Activated naive CD4-positive, alpha-beta T cell treated with anti-CD3 and anti-CD28 coated beads for 36 hours (primary cell): Measurements from ENCODE around the gene HERPUD2. TPM values are rescaled to one million over a fixed set of nuclear protein-coding genes. Genes with fewer than 3 reads are reported as not detected.
"Not testable (repeated sequence)": the region's sequence is repeated elsewhere in the genome, so short reads cannot be mapped to it uniquely, and the experiment has no call there.

ENCODE experiments used
- CTCF ChIA-PET: fragments of 350-600 bp; sonication (Branson Sonifier 250); formaldehyde crosslinking; loops from one replicate; lab custom pipeline; 2021; ENCODE audit warnings: antibody characterized with exemption; lab: Charles Lee
- DNase-seq: peaks from one replicate; pipeline ENCODE4 v3.0.0-alpha.2; 2020
- H3K27ac Mint-ChIP-seq: one replicate; pipeline ENCODE4 v1.8.0; 2021; ENCODE audit warnings: mild to moderate bottlenecking, mixed read lengths
- H3K27me3 Mint-ChIP-seq: one replicate; pipeline ENCODE4 v1.8.0; 2021; ENCODE audit warnings: low read depth, mixed read lengths
- H3K36me3 Mint-ChIP-seq: one replicate; pipeline ENCODE4 v1.8.0; 2021; ENCODE audit warnings: low read depth, mixed read lengths
- H3K4me1 Mint-ChIP-seq: one replicate; pipeline ENCODE4 v1.8.0; 2021; ENCODE audit warnings: low read depth, mixed read lengths
- H3K4me3 Mint-ChIP-seq: one replicate; pipeline ENCODE4 v1.8.0; 2021; ENCODE audit warnings: mild to moderate bottlenecking, moderate library complexity, mixed read lengths
- H3K9me3 Mint-ChIP-seq: one replicate; pipeline ENCODE4 v1.8.0; 2021; ENCODE audit warnings: mixed read lengths
- intact Hi-C: fragments of 100-400 bp; cut with micrococcal nuclease; formaldehyde crosslinking; loops from one replicate; pipeline ENCODE4 v1.15.1; 2023
- total RNA-seq, 2 experiments: library from RNA; stranded (reverse); gene quantifications; one replicate each; pipeline ENCODE4 v1.2.3, GENCODE V29; 2021

HERPUD2 gene
- total RNA-seq, 2 experiments from 2014 or later: 20.3 to 22.4 TPM

GRCh38 chr7:35695987-35696386, 1.1 kb upstream of the HERPUD2 start:
- intact Hi-C loops: loop anchor here (1.0 to 10.0 kb wide), 7 partner anchors 26 to 1749 kb away; partner anchors contain the start of genes DPY19L1, EEPD1, ELMO1 and SEPTIN7
- Mint-ChIP-seq H3K4me3 (peak overlapping the region; percentile 94), H3K36me3 (peaks cover 9% of the 10 kb centered on the region), H3K4me1 (peaks cover 31% of the 10 kb centered on the region), H3K9me3 (no peaks in the 10 kb centered on the region), H3K27ac (peak overlapping the region; percentile 96), H3K27me3 (no peaks in the 10 kb centered on the region)
- DNase-seq: no peak
- CTCF ChIA-PET: interaction anchor here (1.3 to 4.2 kb wide), 5 partner anchors 12 to 211 kb away, joined by 3 to 16 read pairs (median 7); no protein-coding TSS in a partner anchor

DNA sequence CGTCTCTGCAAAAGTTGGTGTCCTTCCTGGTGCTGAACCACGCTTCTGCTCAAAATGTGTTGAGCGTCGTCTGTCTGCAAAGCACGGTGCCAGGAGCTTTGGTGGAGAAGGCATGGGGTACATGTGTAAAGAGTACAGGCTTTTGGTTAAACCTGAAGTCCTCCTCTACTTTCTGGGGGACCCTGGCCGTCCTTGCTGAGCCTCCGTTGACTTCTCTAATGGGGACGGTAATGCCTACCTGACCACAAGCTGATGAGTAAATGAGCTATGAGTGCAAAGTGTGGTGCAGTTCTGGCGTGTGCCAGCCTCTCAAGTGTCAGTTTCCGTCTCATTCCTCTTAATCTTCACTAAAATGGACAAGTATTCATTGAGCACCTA, 527 bp upstream of the HERPUD2 start:
- CTCF ChIA-PET: interaction anchor here (0.6 to 4.2 kb wide), 6 partner anchors 12 to 212 kb away, joined by 3 to 16 read pairs (median 5); no protein-coding TSS in a partner anchor
- H3K4me3 Mint-ChIP-seq: peak overlapping the region; percentile 94
- intact Hi-C loops: loop anchor here (1.0 to 10.0 kb wide), 7 partner anchors 27 to 1749 kb away; partner anchors contain the start of genes DPY19L1, EEPD1, ELMO1 and SEPTIN7
- DNase-seq: peak; percentile 56
- H3K27ac Mint-ChIP-seq: peak overlapping the region; percentile 96
- H3K36me3 Mint-ChIP-seq: peaks cover 9% of the 10 kb centered on the region
- no peaks in the 10 kb centered on the region for H3K9me3 Mint-ChIP-seq
- no peaks in the 10 kb centered on the region for H3K27me3 Mint-ChIP-seq
- H3K4me1 Mint-ChIP-seq: peaks cover 37% of the 10 kb centered on the region

- H3K27ac Mint-ChIP-seq: peak overlapping the region; percentile 85
- peak overlapping the region; percentile 94 for H3K4me3 Mint-ChIP-seq
- peaks cover 38% of the 10 kb centered on the region for H3K4me1 Mint-ChIP-seq
These were observed 663 bp downstream of the HERPUD2 start for GRCh38 chr7:35694161-35694783.

DNA sequence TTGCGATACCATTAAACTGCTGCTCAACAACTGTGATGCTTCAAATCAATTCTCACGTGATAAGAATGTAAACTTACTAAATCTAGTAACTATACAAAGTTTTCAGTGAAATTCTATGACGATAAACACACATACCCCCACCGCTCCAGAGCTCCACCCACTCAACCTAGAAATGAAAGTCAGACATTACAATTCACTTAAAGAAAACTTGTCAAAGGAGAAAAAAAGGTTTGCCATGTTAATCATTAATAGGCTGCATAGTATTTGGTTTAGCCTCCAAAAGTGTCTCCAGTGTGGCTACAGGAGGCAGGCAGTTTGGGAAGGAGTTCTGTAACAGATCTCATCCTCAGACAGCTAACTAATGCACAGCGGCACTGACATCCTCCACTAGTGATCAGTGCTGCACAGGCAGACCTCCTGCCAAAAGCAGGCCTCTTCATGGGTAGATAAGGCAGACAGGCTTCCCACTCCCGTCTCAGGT, 3.1 kb downstream of the HERPUD2 start:
- intact Hi-C loops: loop anchor here (1.0 to 10.0 kb wide), 5 partner anchors 11 to 1753 kb away; partner anchors contain the start of genes ELMO1 and SEPTIN7
- peaks cover 55% of the 10 kb centered on the region for H3K4me1 Mint-ChIP-seq
- CTCF ChIA-PET: interaction anchor here (1.2 to 1.3 kb wide), 2 partner anchors 109 to 217 kb away, joined by 3 to 4 read pairs; partner anchors contain the start of gene SEPTIN7
- H3K4me3 Mint-ChIP-seq: peak overlapping the region; percentile 94
- H3K27me3 Mint-ChIP-seq: no peaks in the 10 kb centered on the region
- peaks cover 5% of the 10 kb centered on the region for H3K36me3 Mint-ChIP-seq
- DNase-seq: peak; percentile 60
- H3K9me3 Mint-ChIP-seq: no peaks in the 10 kb centered on the region
- peak overlapping the region; percentile 85 for H3K27ac Mint-ChIP-seq

More at GRCh38 chr7:35694161-35694783, 663 bp downstream of the HERPUD2 start:
- CTCF ChIA-PET: interaction anchor here (1.4 to 4.2 kb wide), 3 partner anchors 16 to 48 kb away, joined by 4 to 16 read pairs (median 4); no protein-coding TSS in a partner anchor
- intact Hi-C loops: loop anchor here (1.0 to 10.0 kb wide), 4 partner anchors 459 to 1751 kb away; partner anchors contain the start of genes EEPD1 and ELMO1
- no peaks in the 10 kb centered on the region for H3K9me3 Mint-ChIP-seq
- DNase-seq: no peak
- no peaks in the 10 kb centered on the region for H3K27me3 Mint-ChIP-seq
- H3K36me3 Mint-ChIP-seq: peaks cover 9% of the 10 kb centered on the region

- no peaks in the 10 kb centered on the region for H3K9me3 Mint-ChIP-seq
These were observed 3.6 kb downstream of the HERPUD2 start for GRCh38 chr7:35691366-35691765.

DNA sequence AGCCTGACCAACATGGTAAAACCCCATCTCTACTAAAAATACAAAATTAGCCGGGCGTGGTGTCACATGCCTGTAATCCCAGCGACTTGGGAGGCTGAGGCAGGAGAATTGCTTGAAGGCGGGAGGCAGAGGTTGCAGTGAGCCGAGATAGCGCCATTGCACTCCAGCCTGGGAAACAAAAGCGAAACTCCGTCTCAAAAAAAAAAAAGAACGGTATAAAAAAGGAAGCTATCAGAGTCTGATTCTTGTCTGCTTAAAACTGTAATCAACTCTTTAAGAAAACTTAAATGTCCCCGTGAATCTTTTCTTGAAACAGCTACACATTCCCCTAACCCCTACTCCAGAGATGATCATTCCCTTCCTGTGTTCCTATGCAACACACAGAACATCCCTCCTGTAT, 4.3 kb downstream of the HERPUD2 start:
- H3K36me3 Mint-ChIP-seq, H3K27me3 Mint-ChIP-seq, DNase-seq, H3K9me3 Mint-ChIP-seq: not testable (repeated sequence)
- Mint-ChIP-seq H3K27ac (peak overlapping the region; percentile 85), H3K4me1 (peaks cover 48% of the 10 kb centered on the region), H3K4me3 (peak overlapping the region; percentile 94)
- CTCF ChIA-PET: interaction anchor here (0.6 to 0.7 kb wide), 4 partner anchors 18 to 267 kb away, joined by 3 to 5 read pairs (median 4); no protein-coding TSS in a partner anchor
- intact Hi-C loops: loop anchor here (1.0 to 10.0 kb wide), 5 partner anchors 9 to 1754 kb away; partner anchors contain the start of genes ELMO1 and SEPTIN7

More at GRCh38 chr7:35691366-35691765, 3.6 kb downstream of the HERPUD2 start:
- no peak for DNase-seq
- CTCF ChIA-PET: interaction anchor here (0.6 to 0.7 kb wide), 2 partner anchors 187 to 215 kb away, joined by 3 to 5 read pairs; no protein-coding TSS in a partner anchor
- Mint-ChIP-seq H3K27me3 (no peaks in the 10 kb centered on the region), H3K27ac (peak overlapping the region; percentile 85), H3K4me3 (peak overlapping the region; percentile 94), H3K36me3 (no peaks in the 10 kb centered on the region), H3K4me1 (peaks cover 53% of the 10 kb centered on the region)
- intact Hi-C loops: loop anchor here (1.0 to 10.0 kb wide), 5 partner anchors 10 to 1753 kb away; partner anchors contain the start of genes ELMO1 and SEPTIN7

DNA sequence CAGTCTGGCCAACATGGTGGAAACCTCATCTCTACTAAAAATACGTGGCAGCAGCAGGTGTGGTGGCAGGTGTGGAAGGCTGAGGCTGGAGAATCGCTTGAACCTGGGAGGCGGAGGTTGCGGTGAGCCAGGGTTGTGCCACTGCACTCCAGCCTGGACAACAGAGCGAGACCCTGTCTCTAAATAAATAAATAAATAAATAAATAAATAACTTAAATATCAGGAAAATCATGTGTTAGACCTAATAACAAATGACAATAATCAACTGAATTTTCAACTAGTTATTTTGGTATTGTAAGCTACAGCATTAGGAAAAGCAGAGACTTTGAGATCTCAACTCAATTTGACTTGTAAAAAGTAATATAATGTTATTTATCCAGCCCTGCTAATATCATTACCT, 9.2 kb downstream of the HERPUD2 start:
- intact Hi-C loops: no loop called here
- Mint-ChIP-seq H3K27me3 (no peaks in the 10 kb centered on the region), H3K4me3 (no peak overlapping the region), H3K4me1 (peaks cover 60% of the 10 kb centered on the region), H3K9me3 (no peaks in the 10 kb centered on the region), H3K27ac (no peak overlapping the region), H3K36me3 (peaks cover 12% of the 10 kb centered on the region)
- CTCF ChIA-PET: interaction anchor here (0.6 kb wide), 1 partner anchor 12 kb away, joined by 3 read pairs; no protein-coding TSS in a partner anchor
- DNase-seq: no peak

DNA sequence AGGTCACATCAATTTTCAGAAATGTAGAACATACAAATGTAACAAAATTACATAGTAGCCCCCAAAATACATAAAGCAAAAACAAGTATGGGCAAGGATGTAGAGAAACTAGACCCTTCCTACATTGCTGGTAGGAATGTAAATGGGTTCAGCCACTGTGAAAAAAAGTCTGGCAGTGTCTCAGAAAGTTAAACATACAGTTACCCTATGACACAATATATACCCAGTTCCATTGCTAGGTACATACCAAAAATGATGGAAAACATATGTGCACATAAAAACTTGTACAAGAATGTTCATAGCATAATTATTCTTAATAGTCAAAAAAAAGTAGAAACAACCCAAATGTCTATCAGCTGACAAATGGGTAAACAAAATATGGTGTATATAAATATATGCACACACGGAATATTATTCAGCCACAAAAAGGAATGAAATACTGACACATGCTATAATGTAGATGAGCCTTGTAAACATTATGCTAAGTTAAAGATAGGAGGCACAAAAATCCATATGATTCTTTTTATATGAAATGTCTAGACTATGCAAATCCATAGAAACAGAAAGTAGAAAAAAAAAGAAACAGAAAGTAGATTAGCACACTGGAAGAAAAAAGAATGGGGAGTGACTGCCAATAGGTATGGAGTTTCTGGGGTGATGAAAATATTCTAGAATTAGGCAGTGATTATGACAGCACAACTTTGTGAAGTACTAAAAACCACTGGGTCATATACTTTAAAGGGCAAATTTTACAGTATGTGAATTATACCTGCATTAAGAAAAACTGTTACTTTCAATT, 13.5 kb downstream of the HERPUD2 start:
- no peaks in the 10 kb centered on the region for H3K27me3 Mint-ChIP-seq
- intact Hi-C loops: loop anchor here (1.0 kb wide), 2 partner anchors 10 to 24 kb away; no protein-coding TSS in a partner anchor
- peaks cover 14% of the 10 kb centered on the region for H3K36me3 Mint-ChIP-seq
- CTCF ChIA-PET: no interaction called here
- H3K4me1 Mint-ChIP-seq: peaks cover 61% of the 10 kb centered on the region
- H3K27ac Mint-ChIP-seq: no peak overlapping the region
- no peaks in the 10 kb centered on the region for H3K9me3 Mint-ChIP-seq
- DNase-seq: no peak
- H3K4me3 Mint-ChIP-seq: peak overlapping the region; percentile 4

DNA sequence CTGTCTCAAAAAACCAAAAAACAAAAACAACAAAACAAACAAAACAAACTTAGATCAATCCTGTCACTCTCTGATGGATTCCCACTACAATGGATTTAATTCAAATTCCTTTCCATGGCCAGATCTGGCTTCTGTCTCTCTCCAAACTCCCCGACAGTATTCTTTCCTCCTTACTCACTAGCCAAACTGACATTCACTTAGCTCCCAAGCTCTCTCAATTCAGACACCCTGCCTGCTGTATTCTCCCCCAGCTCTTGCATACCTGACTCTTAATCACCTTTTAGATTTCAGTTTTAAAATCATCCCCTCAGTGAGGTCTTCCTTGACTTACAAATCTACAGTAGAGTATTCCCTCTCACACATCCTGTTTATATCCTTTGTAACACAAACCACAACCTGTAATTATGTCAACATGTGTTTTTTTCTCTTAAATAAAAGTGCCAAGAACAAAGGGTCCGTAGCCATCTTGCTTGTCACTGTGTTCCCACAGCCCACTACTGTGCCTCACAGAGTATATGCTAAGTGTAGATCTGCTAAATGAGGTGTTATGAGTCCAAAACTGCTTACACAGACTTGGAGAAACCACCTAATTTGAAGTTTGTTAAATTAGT, 14.4 kb downstream of the HERPUD2 start:
- no peak for DNase-seq
- Mint-ChIP-seq H3K36me3 (peaks cover 13% of the 10 kb centered on the region), H3K9me3 (no peaks in the 10 kb centered on the region), H3K4me1 (peaks cover 65% of the 10 kb centered on the region), H3K27ac (peak overlapping the region; percentile 55), H3K27me3 (no peaks in the 10 kb centered on the region), H3K4me3 (no peak overlapping the region)
- intact Hi-C loops: loop anchor here (1.0 kb wide), 2 partner anchors 11 to 23 kb away; no protein-coding TSS in a partner anchor
- CTCF ChIA-PET: interaction anchor here (0.6 to 1.2 kb wide), 3 partner anchors 9 to 226 kb away, joined by 3 to 4 read pairs (median 3); no protein-coding TSS in a partner anchor

- intact Hi-C loops: no loop called here
- CTCF ChIA-PET: no interaction called here
- Mint-ChIP-seq H3K36me3 (peaks cover 3% of the 10 kb centered on the region), H3K27ac (no peak overlapping the region), H3K4me1 (peaks cover 64% of the 10 kb centered on the region), H3K4me3 (no peak overlapping the region), H3K9me3 (no peaks in the 10 kb centered on the region), H3K27me3 (no peaks in the 10 kb centered on the region)
- no peak for DNase-seq
These were observed 17.2 kb downstream of the HERPUD2 start for GRCh38 chr7:35677582-35678356.
